DND-41 (cell line): ENCODE results near the gene ZNF174.

Experiments used
- CTCF ChIP-seq: IDR thresholded peaks from 2 replicates; pipeline ENCODE4 v1.5.1; 2012; ENCODE audit warnings: borderline replicate concordance, low read length, moderate library complexity, mild to moderate bottlenecking; ENCODE audit not compliant: poor library complexity, severe bottlenecking; ENCODE audit errors: extremely low read depth
- EZH2 ChIP-seq: IDR thresholded peaks from 3 replicates; pipeline ENCODE4 v1.6.1; 2012; ENCODE audit warnings: borderline replicate concordance, low read depth, mild to moderate bottlenecking, moderate library complexity, low read length, inconsistent platforms; ENCODE audit not compliant: severe bottlenecking

- TF ChIP-seq CTCF (peak; percentile 1), EZH2 (no peak)
Measured at GRCh38 chr16:3383045-3383448, 18.0 kb upstream of the ZNF174 start.
